H1 (cell line): ENCODE measurements around the gene OR2Z1. TPM values are rescaled to one million over a fixed set of nuclear protein-coding genes. Genes with fewer than 3 reads are reported as not detected.

ENCODE experiments used
- CTCF ChIA-PET: fragments of 300-600 bp; sonication (Branson Sonifier 250); formaldehyde crosslinking; loops from one replicate; lab custom pipeline; 2021; ENCODE audit not compliant: partially characterized antibody; lab: Charles Lee
- POLR2A ChIA-PET: fragments of 300-600 bp; sonication (Branson Sonifier 250); formaldehyde crosslinking; loops from one replicate; lab custom pipeline; 2021; ENCODE audit warnings: inconsistent platforms; ENCODE audit not compliant: partially characterized antibody; lab: Charles Lee
- DNase-seq, 2 experiments: peaks; one replicate each; pipeline versions ENCODE4 v3.0.0 to v3.0.0-alpha.2; 2010 to 2022; ENCODE audit warnings: low spot score in 2 of 2, low read depth in 1 of 2, mixed read lengths in 1 of 2
- FAIRE-seq: peaks from 2 replicates; lab custom pipeline; 2011; peaks lifted over from hg19 to GRCh38; lab: Jason Lieb, UNC
- H2AFZ ChIP-seq: 2 replicates; pipeline ENCODE4 v1.8.1; 2012; ENCODE audit warnings: low read length, inconsistent platforms
- H2AK5ac ChIP-seq: 2 replicates; pipeline ENCODE4 v1.6.1; 2013; ENCODE audit warnings: low read depth, low read length
- H2BK120ac ChIP-seq: replicated peaks from 2 replicates; pipeline ENCODE3; 2013; ENCODE audit warnings: low read depth, low read length, inconsistent platforms
- H2BK12ac ChIP-seq: 2 replicates; pipeline ENCODE4 v1.6.1; 2013; ENCODE audit warnings: low read depth, low read length
- H2BK15ac ChIP-seq: 2 replicates; pipeline ENCODE4 v1.6.1; 2013; ENCODE audit warnings: low read length
- H2BK20ac ChIP-seq: 2 replicates; pipeline ENCODE4 v1.6.1; 2013; ENCODE audit warnings: low read length
- H2BK5ac ChIP-seq: 2 replicates; pipeline ENCODE4 v1.6.1; 2013; ENCODE audit warnings: low read depth, low read length
- H3K14ac ChIP-seq: 2 replicates; pipeline ENCODE4 v1.6.1; 2013; ENCODE audit warnings: inconsistent platforms; ENCODE audit not compliant: insufficient read length
- H3K18ac ChIP-seq: 2 replicates; pipeline ENCODE4 v1.6.1; 2013; ENCODE audit warnings: low read length; ENCODE audit errors: extremely low read depth
- H3K23ac ChIP-seq: 2 replicates; pipeline ENCODE4 v1.6.1; 2013; ENCODE audit warnings: inconsistent platforms; ENCODE audit not compliant: insufficient read length
- H3K23me2 ChIP-seq: 2 replicates; pipeline ENCODE4 v1.6.1; 2013; ENCODE audit warnings: low read depth, low read length
- H3K27ac ChIP-seq: 2 replicates; pipeline ENCODE4 v1.6.1; 2011; ENCODE audit warnings: low read depth, low read length, inconsistent platforms
- H3K27me3 ChIP-seq, 4 experiments: replicated peaks in 1 of 4; 1 replicate in 1 of 4; 2 replicates in 3 of 4; pipeline versions ENCODE4 v1.6.1 to v1.8.1; 2011 to 2013; ENCODE audit warnings: low read length in 3 of 4, mild to moderate bottlenecking in 3 of 4, inconsistent platforms in 2 of 4, mixed read lengths in 2 of 4, moderate library complexity in 1 of 4; ENCODE audit not compliant: control insufficient read depth in 3 of 4, insufficient read depth in 3 of 4; ENCODE audit errors: extremely low read depth in 1 of 4
- H3K36me3 ChIP-seq, 4 experiments: 2 replicates each; pipeline versions ENCODE4 v1.6.1 to v1.8.1; 2011 to 2013; ENCODE audit warnings: mild to moderate bottlenecking in 4 of 4, low read length in 3 of 4, moderate library complexity in 2 of 4, control low read depth in 1 of 4, inconsistent platforms in 1 of 4; ENCODE audit not compliant: insufficient read depth in 4 of 4, control insufficient read depth in 2 of 4
- H3K4ac ChIP-seq: replicated peaks from 2 replicates; pipeline ENCODE3; 2013; ENCODE audit warnings: low read length, low read depth, mixed read lengths, inconsistent platforms; ENCODE audit not compliant: insufficient read length
- H3K4me1 ChIP-seq, 4 experiments: replicated peaks in 1 of 4; 1 replicate in 1 of 4; 2 replicates in 3 of 4; pipeline versions ENCODE4 v1.6.1 to v1.8.1; 2011 to 2013; ENCODE audit warnings: low read length in 3 of 4, inconsistent platforms in 2 of 4, mixed read lengths in 1 of 4; ENCODE audit not compliant: insufficient read depth in 4 of 4, control insufficient read depth in 3 of 4
- H3K4me2 ChIP-seq, 2 experiments: 2 replicates each; pipeline versions ENCODE4 v1.6.1 to v1.8.1; 2011 to 2013; ENCODE audit warnings: low read depth in 2 of 2, low read length in 2 of 2, control low read depth in 1 of 2, inconsistent platforms in 1 of 2, mild to moderate bottlenecking in 1 of 2; ENCODE audit not compliant: insufficient read depth in 1 of 2
- H3K4me3 ChIP-seq, 4 experiments: fragments of 200-600, 300-600 bp in 1 of 4; sonication (generic), shearing (Covaris generic), sonication (Bioruptor Twin) in 1 of 4; 2 replicates each; pipeline versions ENCODE4 v1.5.1 to v1.8.1; 2011 to 2016; ENCODE audit warnings: low read length in 4 of 4, low read depth in 3 of 4, control low read depth in 2 of 4, inconsistent platforms in 2 of 4, mild to moderate bottlenecking in 2 of 4, mixed read lengths in 1 of 4, moderate library complexity in 1 of 4; ENCODE audit not compliant: insufficient read depth in 2 of 4; ENCODE audit errors: extremely low read depth in 1 of 4
- H3K56ac ChIP-seq: replicated peaks from 2 replicates; pipeline ENCODE3; 2013; ENCODE audit warnings: low read depth, mild to moderate bottlenecking, mixed read lengths, low read length, inconsistent platforms; ENCODE audit not compliant: insufficient read length
- H3K79me1 ChIP-seq: 2 replicates; pipeline ENCODE4 v1.6.1; 2013; ENCODE audit warnings: low read depth, low read length, control low read depth
- H3K79me2 ChIP-seq, 2 experiments: 2 replicates each; pipeline versions ENCODE4 v1.6.1 to v1.8.1; 2012 to 2013; ENCODE audit warnings: low read length in 2 of 2, mild to moderate bottlenecking in 2 of 2, inconsistent platforms in 1 of 2; ENCODE audit not compliant: insufficient read depth in 2 of 2, control insufficient read depth in 1 of 2
- H3K9ac ChIP-seq, 4 experiments: replicated peaks in 1 of 4; 1 replicate in 1 of 4; 2 replicates in 3 of 4; pipeline versions ENCODE4 v1.6.1 to v1.8.1; 2011 to 2013; ENCODE audit warnings: low read depth in 3 of 4, low read length in 3 of 4, control low read depth in 2 of 4, mild to moderate bottlenecking in 2 of 4, moderate library complexity in 2 of 4, inconsistent platforms in 1 of 4; ENCODE audit errors: extremely low read depth in 1 of 4
- H3K9me3 ChIP-seq, 2 experiments: 2 replicates each; pipeline versions ENCODE4 v1.6.1 to v1.8.1; 2012 to 2013; ENCODE audit warnings: mild to moderate bottlenecking in 2 of 2, moderate library complexity in 2 of 2, control low read depth in 1 of 2, inconsistent platforms in 1 of 2, low read depth in 1 of 2, low read length in 1 of 2, mixed read lengths in 1 of 2; ENCODE audit not compliant: insufficient read depth in 2 of 2
- H4K20me1 ChIP-seq, 2 experiments: replicated peaks in 1 of 2; 2 replicates each; pipeline versions ENCODE3 to v1.8.1; 2011 to 2013; ENCODE audit warnings: inconsistent platforms in 2 of 2, low read length in 2 of 2, mild to moderate bottlenecking in 1 of 2; ENCODE audit not compliant: insufficient read depth in 2 of 2, control insufficient read depth in 1 of 2
- H4K5ac ChIP-seq: 2 replicates; pipeline ENCODE4 v1.6.1; 2013; ENCODE audit warnings: low read length, low read depth, mixed read lengths, inconsistent platforms; ENCODE audit not compliant: insufficient read length
- H4K8ac ChIP-seq: 2 replicates; pipeline ENCODE4 v1.8.0; 2013; ENCODE audit warnings: mild to moderate bottlenecking, moderate library complexity, low read length, inconsistent platforms; ENCODE audit not compliant: insufficient read depth; ENCODE audit errors: extremely low read depth
- H4K91ac ChIP-seq: replicated peaks from 2 replicates; pipeline ENCODE3; 2013; ENCODE audit warnings: low read length, mixed read lengths, inconsistent platforms; ENCODE audit not compliant: insufficient read length
- CBX5 ChIP-seq: fragments of 300-800, 300-1000 bp; sonication (generic); IDR thresholded peaks from 2 replicates; pipeline ENCODE4 v1.7.1; 2016; ENCODE audit warnings: antibody characterized with exemption, low read length, low read depth
- CBX8 ChIP-seq: fragments of 300-800, 300-1000 bp; sonication (generic); IDR thresholded peaks from 2 replicates; pipeline ENCODE4 v1.7.1; 2016; ENCODE audit warnings: low read depth, low read length, borderline replicate concordance
- EZH2 ChIP-seq: fragments of 200-600 bp; sonication (generic); IDR thresholded peaks from 2 replicates; pipeline ENCODE4 v1.7.1; 2012; ENCODE audit warnings: low read depth, mild to moderate bottlenecking, moderate library complexity, low read length, inconsistent platforms; ENCODE audit not compliant: severe bottlenecking
- HDAC6 ChIP-seq: IDR thresholded peaks from one replicate; pipeline ENCODE4 v1.7.1; 2012; ENCODE audit warnings: low read depth, mild to moderate bottlenecking, inconsistent platforms, low read length, moderate library complexity
- RFX5 ChIP-seq: IDR thresholded peaks from 2 replicates; pipeline ENCODE4 v1.6.1; 2011; ENCODE audit warnings: low read depth, low read length, improper control_type of control experiment, borderline replicate concordance
- SAP30 ChIP-seq: fragments of 300-600 bp; sonication (generic); IDR thresholded peaks from 2 replicates; pipeline ENCODE4 v1.7.1; 2012; ENCODE audit warnings: low read length, moderate library complexity, mild to moderate bottlenecking, inconsistent platforms; ENCODE audit not compliant: insufficient read depth, insufficient replicate concordance
- SRF ChIP-seq: IDR thresholded peaks from 2 replicates; pipeline ENCODE4 v1.6.1; 2011; ENCODE audit warnings: mild to moderate bottlenecking, low read depth, low read length, moderate library complexity
- TCF12 ChIP-seq: IDR thresholded peaks from 2 replicates; pipeline ENCODE4 v1.6.1; 2011; ENCODE audit warnings: low read depth, mild to moderate bottlenecking, low read length
- WGBS, 2 experiments: shearing (Covaris generic) in 1 of 2; methylation state at CpG; one replicate each; pipeline versions ENCODE4 v1.1.6 to v1.1.7; 2013 to 2015; ENCODE audit warnings: low lambda C conversion rate in 2 of 2, mixed read lengths in 2 of 2, inconsistent platforms in 1 of 2, low coverage in 1 of 2, missing lambda C conversion rate in 1 of 2; ENCODE audit not compliant: insufficient replicate concordance in 2 of 2, insufficient coverage in 1 of 2, insufficient read length in 1 of 2; ENCODE audit errors: extremely low coverage in 1 of 2, missing lambda C conversion rate in 1 of 2; 5-methylcytosine and 5-hydroxymethylcytosine counted together
- polyA plus RNA-seq, 7 experiments: library from polyadenylated mRNA; depleted of rRNA in 3 of 7; stranded (reverse) in 5 of 7; unstranded in 2 of 7; fragments of >200 nt in 5 of 7; fragments of 200-250 nt in 2 of 7; gene quantifications; 1 replicate in 5 of 7; 2 replicates in 1 of 7; 4 replicates in 1 of 7; pipeline versions ENCODE4 v1.2.1 to v1.2.3, GENCODE V29; 2011 to 2013; ENCODE audit warnings: missing spikeins in 2 of 7, mixed read lengths in 2 of 7
- total RNA-seq: library from RNA; stranded (reverse); fragmentation: NEBNext Ultra II Directional; extraction: Animal tissue kit (Norgen Biotek cat#: 25700); gene quantifications from 2 replicates; pipeline ENCODE4 v1.2.1, GENCODE V29; 2021

The OR2Z1 gene
- total and polyA plus RNA-seq, 2 of the 8 experiments (the other 6 are each of a cell fraction or from before 2014, with no cell fraction given): not detected

DNA sequence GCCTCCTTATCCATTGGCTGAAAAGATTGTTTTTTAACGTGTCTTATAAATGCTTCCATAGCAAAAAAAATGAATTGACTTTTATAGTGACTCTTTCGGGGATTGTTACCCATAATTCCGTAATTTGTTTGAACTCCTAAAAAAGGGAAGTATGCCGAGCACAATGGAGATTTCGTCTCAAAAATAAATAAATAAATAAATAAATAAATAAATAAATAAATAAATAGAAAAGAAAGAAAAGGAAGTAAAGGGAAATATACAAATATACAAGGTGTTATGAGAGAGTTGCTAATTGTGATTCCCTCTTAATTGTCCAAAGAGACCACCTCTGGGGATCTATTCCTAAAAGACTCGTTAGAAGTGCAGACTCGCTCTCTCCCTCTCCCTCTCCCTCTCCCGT, 16.9 kb downstream of the OR2Z1 start:
- H2BK15ac ChIP-seq: no peak overlapping the region
- no peak overlapping the region for H4K91ac ChIP-seq
- H4K8ac ChIP-seq: no peak overlapping the region
- no peak overlapping the region for H2BK20ac ChIP-seq
- peaks cover 19 to 34% of the 10 kb centered on the region in 2 experiments for H3K9me3 ChIP-seq
- H3K4me1 ChIP-seq: no peaks in the 10 kb centered on the region
- H3K36me3 ChIP-seq: no peaks in the 10 kb centered on the region
- H3K56ac ChIP-seq: no peak overlapping the region
- CTCF ChIA-PET: interaction anchor here (1.0 kb wide), 1 partner anchor 12 kb away, joined by 6 read pairs; no protein-coding TSS in a partner anchor
- no peak overlapping the region for H2BK120ac ChIP-seq
- FAIRE-seq (no peak), DNase-seq (no peak)
- H3K79me1 ChIP-seq: no peaks in the 10 kb centered on the region
- H2AFZ ChIP-seq: no peak overlapping the region
- no peak overlapping the region for H3K4me3 ChIP-seq
- POLR2A ChIA-PET: no interaction called here
- no peak overlapping the region for H3K23ac ChIP-seq
- no peaks in the 10 kb centered on the region for H3K79me2 ChIP-seq
- H4K20me1 ChIP-seq: no peaks in the 10 kb centered on the region
- H3K4me2 ChIP-seq: no peak overlapping the region
- H4K5ac ChIP-seq: no peak overlapping the region
- H3K27ac ChIP-seq: no peak overlapping the region
- H3K4ac ChIP-seq: no peak overlapping the region
- H3K18ac ChIP-seq: no peak overlapping the region
- H3K14ac ChIP-seq: no peak overlapping the region
- no peak overlapping the region for H2BK12ac ChIP-seq
- no peak overlapping the region for H2AK5ac ChIP-seq
- no peak overlapping the region for H3K9ac ChIP-seq
- WGBS, 2 experiments: 80% methylated on average over 8 of the region's 8 CpGs; no CpG with 5 or more reads in 1 of the 2 experiments
- H2BK5ac ChIP-seq: no peak overlapping the region
- no peaks in the 10 kb centered on the region for H3K27me3 ChIP-seq
- no peaks in the 10 kb centered on the region for H3K23me2 ChIP-seq
- TF ChIP-seq SRF: no peak
- TF ChIP-seq CBX8: no peak
- TF ChIP-seq CBX5: no peak
- TF ChIP-seq HDAC6: no peak
- TF ChIP-seq TCF12: no peak
- TF ChIP-seq EZH2: no peak
- no peak for TF ChIP-seq RFX5
- TF ChIP-seq SAP30: no peak
